Endothelial cell of umbilical vein (primary cell): ENCODE measurements around the gene RDM1. TPM values are rescaled to one million over a fixed set of nuclear protein-coding genes. Genes with fewer than 3 reads are reported as not detected.

ENCODE experiments used
- BruUV-seq: library from RNA; stranded (reverse); fragments of 400-500 nt; replicated peaks from 2 replicates; lab custom pipeline; 2021; lab: Mats Ljungman, UMichigan
- CTCF ChIA-PET: fragments of 300-600, 350-600 bp; sonication (Branson Sonifier 250); formaldehyde crosslinking; loops from one replicate; lab custom pipeline; 2021; ENCODE audit warnings: antibody characterized with exemption, inconsistent platforms; lab: Charles Lee
- POLR2A ChIA-PET: fragments of 300-600, 350-600 bp; sonication (Branson Sonifier 250); formaldehyde crosslinking; loops from one replicate; lab custom pipeline; 2021; ENCODE audit warnings: antibody characterized with exemption, inconsistent platforms; lab: Charles Lee
- DNase-seq: peaks from one replicate; pipeline ENCODE4 v3.0.0-alpha.2; 2011; ENCODE audit warnings: low read depth, low spot score
- FAIRE-seq: peaks from 2 replicates; lab custom pipeline; 2011; peaks lifted over from hg19 to GRCh38; lab: Jason Lieb, UNC
- H2AFZ ChIP-seq: 2 replicates; pipeline ENCODE4 v1.6.0; 2012; ENCODE audit warnings: low read depth, low read length, control low read depth, inconsistent platforms
- H3K27ac ChIP-seq: 2 replicates; pipeline ENCODE4 v1.5.1; 2011; ENCODE audit warnings: low read depth, mild to moderate bottlenecking, control low read depth, low read length, moderate library complexity; ENCODE audit not compliant: insufficient read depth
- H3K27me3 ChIP-seq, 2 experiments: 2 replicates each; pipeline versions ENCODE4 v1.6.0 to v1.6.1; 2011; ENCODE audit warnings: low read length in 2 of 2, mixed read lengths in 1 of 2; ENCODE audit not compliant: control insufficient read depth in 2 of 2, insufficient read depth in 2 of 2
- H3K36me3 ChIP-seq, 2 experiments: 2 replicates in 1 of 2; 3 replicates in 1 of 2; pipeline ENCODE4 v1.5.1; 2011; ENCODE audit warnings: low read length in 2 of 2, mild to moderate bottlenecking in 1 of 2, moderate library complexity in 1 of 2; ENCODE audit not compliant: control insufficient read depth in 2 of 2, insufficient read depth in 2 of 2; ENCODE audit errors: extremely low read depth in 1 of 2
- H3K4me1 ChIP-seq: 3 replicates; pipeline ENCODE4 v1.5.1; 2011; ENCODE audit warnings: mild to moderate bottlenecking, low read length; ENCODE audit not compliant: control insufficient read depth, insufficient read depth; ENCODE audit errors: extremely low read depth
- H3K4me2 ChIP-seq: 2 replicates; pipeline ENCODE4 v1.6.1; 2011; ENCODE audit warnings: low read length, control low read depth, mixed read lengths; ENCODE audit not compliant: insufficient read depth
- H3K4me3 ChIP-seq, 3 experiments: fragments of 200-600 bp in 1 of 3; sonication (generic), shearing (Covaris generic) in 1 of 3; replicated peaks in 1 of 3; 2 replicates each; pipeline ENCODE4 v1.5.1; 2011 to 2016; ENCODE audit warnings: control low read depth in 3 of 3, low read length in 3 of 3, mild to moderate bottlenecking in 2 of 3, inconsistent platforms in 1 of 3, low read depth in 1 of 3, moderate library complexity in 1 of 3; ENCODE audit not compliant: insufficient read depth in 1 of 3
- H3K79me2 ChIP-seq: 2 replicates; pipeline ENCODE4 v1.6.0; 2012; ENCODE audit warnings: low read length, inconsistent platforms; ENCODE audit not compliant: control insufficient read depth, insufficient read depth
- H3K9ac ChIP-seq: replicated peaks from 2 replicates; pipeline ENCODE3; 2011; ENCODE audit warnings: low read length, control low read depth; ENCODE audit not compliant: insufficient read depth; ENCODE audit errors: extremely low read depth
- H3K9me1 ChIP-seq: replicated peaks from 3 replicates; pipeline ENCODE4 v1.6.0; 2011; ENCODE audit warnings: mild to moderate bottlenecking, low read length; ENCODE audit not compliant: control insufficient read depth, insufficient read depth; ENCODE audit errors: extremely low read depth
- H3K9me3 ChIP-seq: replicated peaks from 2 replicates; pipeline ENCODE4 v1.5.1; 2012; ENCODE audit warnings: low read length, inconsistent platforms; ENCODE audit not compliant: control insufficient read depth, insufficient read depth
- H4K20me1 ChIP-seq: replicated peaks from 2 replicates; pipeline ENCODE3; 2011; ENCODE audit warnings: mild to moderate bottlenecking, low read length; ENCODE audit not compliant: control insufficient read depth, insufficient read depth; ENCODE audit errors: extremely low read depth
- EZH2 ChIP-seq: IDR thresholded peaks from 2 replicates; pipeline ENCODE4 v1.6.1; 2012; ENCODE audit warnings: borderline replicate concordance, low read depth, mild to moderate bottlenecking, moderate library complexity, low read length, inconsistent platforms; ENCODE audit not compliant: severe bottlenecking
- FOS ChIP-seq: IDR thresholded peaks from 2 replicates; pipeline ENCODE4 v1.6.1; 2011; ENCODE audit warnings: mild to moderate bottlenecking, low read length, moderate library complexity, borderline replicate concordance; ENCODE audit not compliant: insufficient read depth
- GATA2 ChIP-seq: IDR thresholded peaks from 2 replicates; pipeline ENCODE4 v1.7.0; 2011; ENCODE audit warnings: low read depth, mild to moderate bottlenecking, moderate library complexity, mixed read lengths, low read length; ENCODE audit not compliant: insufficient read length, insufficient read depth
- JUN ChIP-seq: IDR thresholded peaks from 2 replicates; pipeline ENCODE4 v1.6.1; 2011; ENCODE audit warnings: borderline replicate concordance, low read depth; ENCODE audit not compliant: insufficient read length, insufficient read depth
- MYC ChIP-seq: IDR thresholded peaks from one replicate; pipeline ENCODE4 v1.6.1; 2011; ENCODE audit warnings: mild to moderate bottlenecking, low read depth, low read length
- POLR2A ChIP-seq: IDR thresholded peaks from 2 replicates; pipeline ENCODE4 v1.6.1; 2012; ENCODE audit warnings: low read depth, mild to moderate bottlenecking, control low read depth, low read length
- POLR2AphosphoS5 ChIP-seq: IDR thresholded peaks from 2 replicates; pipeline ENCODE4 v1.6.1; 2012; ENCODE audit warnings: low read depth, mild to moderate bottlenecking, control low read depth, low read length, moderate library complexity; ENCODE audit not compliant: insufficient read depth
- dilution Hi-C: fragments of 300-500 bp; cut with MboI; formaldehyde crosslinking; loops from one replicate; pipeline ENCODE4 v1.15.0; 2019; ENCODE audit warnings: low sequenced_read_pairs; ENCODE audit not compliant: extremely low pct_ligation_motif_present
- intact Hi-C: fragments of 100-400 bp; cut with micrococcal nuclease; formaldehyde crosslinking; loops from one replicate; pipeline ENCODE4 v1.10.0; 2022
- polyA plus RNA-seq, 4 experiments: library from polyadenylated mRNA; depleted of rRNA in 3 of 4; stranded (reverse) in 3 of 4; unstranded in 1 of 4; fragments of >200 nt; gene quantifications; 2 replicates each; pipeline versions ENCODE4 v1.2.1 to v1.2.3, GENCODE V29; 2011 to 2012; ENCODE audit warnings: missing spikeins in 1 of 4
- total RNA-seq: library from RNA; stranded (reverse); gene quantifications from 2 replicates; pipeline ENCODE4 v1.2.3, GENCODE V29; 2021

The RDM1 gene
- total and polyA plus RNA-seq, 2 donors (not counting 3 experiments of a cell fraction or from before 2014, with no cell fraction given) = 0.12 to 0.46 TPM

DNA sequence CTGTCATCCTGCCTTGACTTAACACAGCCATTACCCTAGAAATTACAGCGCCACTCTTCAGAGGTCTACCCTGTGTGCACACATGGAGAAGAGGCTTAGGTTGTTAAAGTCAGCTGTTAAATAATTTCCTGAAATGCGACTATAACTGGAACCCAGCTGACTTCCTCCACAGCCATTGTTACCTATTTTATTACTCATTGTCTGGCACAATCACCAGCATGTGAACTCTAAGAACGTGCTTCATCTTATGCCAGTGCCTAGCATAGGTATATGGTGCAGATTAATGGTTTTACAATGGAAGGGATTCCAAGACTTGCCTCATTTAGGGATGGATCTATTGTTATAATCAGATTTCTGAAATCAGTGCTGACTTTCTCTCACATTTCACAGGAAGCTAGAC is 11.9 kb downstream of the RDM1 start:
- no peaks in the 10 kb centered on the region for H3K79me2 ChIP-seq
- no peaks in the 10 kb centered on the region for H4K20me1 ChIP-seq
- no peak overlapping the region for H3K4me3 ChIP-seq
- intact Hi-C loops = no loop called here
- dilution Hi-C loops = no loop called here
- H3K36me3 ChIP-seq = no peaks in the 10 kb centered on the region
- CTCF ChIA-PET = no interaction called here
- FAIRE-seq = no peak
- H3K9me1 ChIP-seq = no peaks in the 10 kb centered on the region
- peaks cover 0 to 2% of the 10 kb centered on the region in 2 experiments for H3K27me3 ChIP-seq
- H3K4me1 ChIP-seq = peaks cover 4% of the 10 kb centered on the region
- H3K9me3 ChIP-seq = no peaks in the 10 kb centered on the region
- POLR2A ChIA-PET = no interaction called here
- DNase-seq = peak; percentile 57
- H3K27ac ChIP-seq = no peak overlapping the region
- H3K9ac ChIP-seq = no peak overlapping the region
- H2AFZ ChIP-seq = no peak overlapping the region
- no peak overlapping the region for H3K4me2 ChIP-seq
- BruUV-seq = no TSS peak
- TF ChIP-seq GATA2 = no peak
- TF ChIP-seq MYC = no peak
- TF ChIP-seq POLR2A = no peak

DNA sequence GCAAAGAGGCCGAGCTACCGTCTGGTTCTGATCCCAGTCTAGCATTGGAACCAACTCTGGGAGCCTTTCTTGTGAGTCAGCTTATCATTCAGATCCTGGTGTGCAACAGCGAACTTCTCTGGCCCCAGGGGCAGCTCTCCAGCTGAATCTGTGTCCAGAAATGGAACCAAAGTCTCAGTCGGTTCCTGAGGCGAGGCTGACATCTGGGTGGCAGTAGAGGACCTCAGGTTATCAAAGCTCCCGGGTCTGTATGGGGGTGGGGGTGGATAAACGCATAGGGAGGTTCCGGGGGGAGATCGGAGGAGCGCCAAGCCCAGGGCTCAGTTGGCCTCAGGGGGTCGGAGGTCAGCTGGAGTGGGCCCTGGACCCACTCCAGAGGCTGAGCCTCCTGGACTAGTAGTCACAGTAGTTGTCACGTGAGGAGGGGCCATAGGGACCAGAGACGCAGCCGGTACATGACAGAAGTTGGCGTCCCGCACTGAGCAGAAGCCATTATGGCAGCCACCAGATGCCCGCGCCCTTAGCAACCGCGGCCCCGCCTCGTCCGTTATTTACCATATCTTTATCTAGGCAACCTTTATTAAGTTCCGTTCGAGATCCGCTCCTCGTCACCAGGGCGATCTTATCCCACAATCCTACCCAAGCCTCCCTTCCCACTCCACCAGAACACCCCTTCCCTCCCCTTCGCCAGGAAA is 12.9 kb downstream of the RDM1 start:
- no peaks in the 10 kb centered on the region for H3K9me1 ChIP-seq
- intact Hi-C loops = no loop called here
- POLR2A ChIA-PET = no interaction called here
- H3K36me3 ChIP-seq = no peaks in the 10 kb centered on the region
- H3K79me2 ChIP-seq = no peaks in the 10 kb centered on the region
- H2AFZ ChIP-seq = no peak overlapping the region
- no peak overlapping the region for H3K4me3 ChIP-seq
- no peak overlapping the region for H3K27ac ChIP-seq
- H3K4me2 ChIP-seq = no peak overlapping the region
- no peaks in the 10 kb centered on the region for H4K20me1 ChIP-seq
- no TSS peak for BruUV-seq
- FAIRE-seq (no peak), DNase-seq (no peak)
- no peak overlapping the region for H3K9ac ChIP-seq
- dilution Hi-C loops = no loop called here
- H3K4me1 ChIP-seq = peaks cover 4% of the 10 kb centered on the region
- TF ChIP-seq EZH2 (no peak), GATA2 (no peak), MYC (no peak), POLR2AphosphoS5 (no peak), FOS (no peak), POLR2A (no peak), JUN (no peak)
- CTCF ChIA-PET = no interaction called here
- H3K27me3 ChIP-seq = peaks cover 0 to 2% of the 10 kb centered on the region in 2 experiments
- no peaks in the 10 kb centered on the region for H3K9me3 ChIP-seq
